ENCODE measurements around the gene KCNQ4. TPM values are rescaled to one million over a fixed set of nuclear protein-coding genes. Genes with fewer than 3 reads are reported as not detected.

The KCNQ4 gene
- total RNA-seq, 1 donor from 2014 or later, result not detected

DNA sequence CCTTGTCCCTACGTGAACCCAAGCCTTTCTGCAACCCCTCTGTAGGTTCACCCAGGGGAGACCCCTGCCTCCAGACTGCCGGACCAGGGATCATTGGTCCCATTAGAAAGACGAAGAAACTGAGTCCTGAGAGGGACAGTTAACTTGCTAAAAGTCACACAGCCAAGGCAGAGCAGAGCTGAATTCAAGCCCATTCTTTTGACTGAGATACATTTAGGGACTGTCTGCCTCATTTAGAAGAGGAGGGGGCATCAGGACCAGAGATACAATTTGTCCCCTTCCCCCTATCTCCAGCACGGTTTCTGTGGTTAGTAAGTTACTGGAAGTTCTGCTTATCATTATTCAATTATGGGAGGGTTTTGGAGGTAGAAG, 19.1 kb downstream of the KCNQ4 start:
- H3K4me1 ChIP-seq, result peaks cover 42% of the 10 kb centered on the region
- H3K4me3 Mint-ChIP-seq, result peak overlapping the region; percentile 48

DNA sequence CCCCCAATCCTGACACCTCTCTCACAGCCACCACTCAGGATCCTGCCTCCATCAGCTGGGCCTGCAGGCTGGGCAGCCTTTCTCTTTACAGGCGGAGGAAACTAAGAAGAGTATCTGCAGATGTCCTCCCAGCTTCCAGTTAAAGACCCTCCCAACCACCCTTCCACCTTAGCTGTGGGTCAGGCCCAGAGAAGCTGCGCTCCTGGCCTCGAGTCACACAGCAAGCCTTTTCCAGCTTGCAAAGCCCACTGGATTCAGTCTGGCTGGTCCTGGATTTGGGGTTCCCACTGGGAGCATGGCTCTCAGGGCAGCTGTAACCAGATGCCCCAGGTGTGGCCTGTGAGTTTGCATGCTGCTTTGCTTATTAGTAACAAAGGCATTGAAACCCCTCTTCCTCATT, 19.9 kb downstream of the KCNQ4 start:
- no peak overlapping the region for H3K4me3 ChIP-seq
- H3K9ac ChIP-seq, result no peak overlapping the region
- Mint-ChIP-seq H3K4me3 (no peak overlapping the region), H3K4me1 (peaks cover 69% of the 10 kb centered on the region), H3K27me3 (ENCODE audit: insufficient read depth, low read depth) (peaks cover 13% of the 10 kb centered on the region), H3K27ac (no peak overlapping the region), H3K36me3 (no peaks in the 10 kb centered on the region), H3K9me3 (no peaks in the 10 kb centered on the region)
- no peaks in the 10 kb centered on the region for H3K79me2 ChIP-seq (ENCODE audit: low read depth)
- H3K4me1 ChIP-seq, result peaks cover 43% of the 10 kb centered on the region
- peaks cover 11% of the 10 kb centered on the region for H3K27me3 ChIP-seq
- peak; percentile 39 for DNase-seq (ENCODE audit: low spot score)
- H3F3A ChIP-seq (ENCODE audit: low read depth), result peaks cover 23% of the 10 kb centered on the region
- H2AFZ ChIP-seq (replicated peaks), result no peak overlapping the region
- no peak overlapping the region for H3K27ac ChIP-seq
- no peaks in the 10 kb centered on the region for H3K36me3 ChIP-seq
- H4K20me1 ChIP-seq (ENCODE audit: low read depth), result peaks cover 8% of the 10 kb centered on the region
- TF ChIP-seq, protein P1, sequence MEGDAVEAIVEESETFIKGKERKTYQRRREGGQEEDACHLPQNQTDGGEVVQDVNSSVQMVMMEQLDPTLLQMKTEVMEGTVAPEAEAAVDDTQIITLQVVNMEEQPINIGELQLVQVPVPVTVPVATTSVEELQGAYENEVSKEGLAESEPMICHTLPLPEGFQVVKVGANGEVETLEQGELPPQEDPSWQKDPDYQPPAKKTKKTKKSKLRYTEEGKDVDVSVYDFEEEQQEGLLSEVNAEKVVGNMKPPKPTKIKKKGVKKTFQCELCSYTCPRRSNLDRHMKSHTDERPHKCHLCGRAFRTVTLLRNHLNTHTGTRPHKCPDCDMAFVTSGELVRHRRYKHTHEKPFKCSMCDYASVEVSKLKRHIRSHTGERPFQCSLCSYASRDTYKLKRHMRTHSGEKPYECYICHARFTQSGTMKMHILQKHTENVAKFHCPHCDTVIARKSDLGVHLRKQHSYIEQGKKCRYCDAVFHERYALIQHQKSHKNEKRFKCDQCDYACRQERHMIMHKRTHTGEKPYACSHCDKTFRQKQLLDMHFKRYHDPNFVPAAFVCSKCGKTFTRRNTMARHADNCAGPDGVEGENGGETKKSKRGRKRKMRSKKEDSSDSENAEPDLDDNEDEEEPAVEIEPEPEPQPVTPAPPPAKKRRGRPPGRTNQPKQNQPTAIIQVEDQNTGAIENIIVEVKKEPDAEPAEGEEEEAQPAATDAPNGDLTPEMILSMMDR (IDR thresholded peaks at IDR 0.05), result no peak
- TF ChIP-seq EZH2 (IDR thresholded peaks at IDR 0.05) (no peak), EZH2phosphoT487 (IDR thresholded peaks at IDR 0.05) (no peak)
- no peak overlapping the region for H3K4me2 ChIP-seq
- no peaks in the 10 kb centered on the region for H3K9me3 ChIP-seq (ENCODE audit: low read depth)

More for the DNA sequence above, 19.1 kb downstream of the KCNQ4 start:
- Mint-ChIP-seq H3K4me1 (peaks cover 67% of the 10 kb centered on the region), H3K36me3 (no peaks in the 10 kb centered on the region), H3K27me3 (ENCODE audit: insufficient read depth, low read depth) (peaks cover 11% of the 10 kb centered on the region), H3K27ac (no peak overlapping the region), H3K9me3 (no peaks in the 10 kb centered on the region)
- Histone ChIP-seq H3K79me2 (ENCODE audit: low read depth) (no peaks in the 10 kb centered on the region), H3K27me3 (peaks cover 11% of the 10 kb centered on the region), H3K4me3 (peak overlapping the region; percentile 24), H3K36me3 (no peaks in the 10 kb centered on the region), H3F3A (ENCODE audit: low read depth) (peaks cover 23% of the 10 kb centered on the region), H3K9me3 (ENCODE audit: low read depth) (no peaks in the 10 kb centered on the region), H3K27ac (no peak overlapping the region), H3K4me2 (peak overlapping the region; percentile 33), H3K9ac (no peak overlapping the region), H2AFZ (replicated peaks) (peak overlapping the region; percentile 32), H4K20me1 (ENCODE audit: low read depth) (peaks cover 8% of the 10 kb centered on the region)
- no peak for DNase-seq (ENCODE audit: low spot score)
- TF ChIP-seq EZH2phosphoT487 (IDR thresholded peaks at IDR 0.05) (no peak), EZH2 (IDR thresholded peaks at IDR 0.05) (no peak)
- TF ChIP-seq, protein P1 (IDR thresholded peaks at IDR 0.05), result no peak

DNA sequence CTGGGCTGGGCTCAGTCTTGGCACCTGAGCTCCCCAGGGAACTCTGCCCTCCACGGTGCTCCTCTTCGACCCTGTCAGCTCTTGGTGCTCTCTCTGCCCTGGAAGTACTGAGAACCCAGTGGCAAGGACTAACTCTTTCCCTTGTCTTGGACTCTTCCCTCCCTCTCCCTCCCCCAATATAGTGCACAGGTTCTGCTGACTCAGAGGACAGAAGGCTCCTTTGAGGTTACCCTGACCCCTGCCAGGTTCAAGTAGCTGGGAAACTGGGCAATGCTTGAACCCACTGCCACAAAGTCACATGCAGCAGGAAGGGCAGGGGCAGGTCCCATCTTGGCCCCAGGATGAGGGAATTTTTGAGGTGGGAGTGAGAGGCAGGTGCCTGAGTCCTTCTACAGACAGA, 20.3 kb downstream of the KCNQ4 start:
- no peaks in the 10 kb centered on the region for H3K36me3 Mint-ChIP-seq
- Histone ChIP-seq H3K4me3 (no peak overlapping the region), H4K20me1 (ENCODE audit: low read depth) (peaks cover 8% of the 10 kb centered on the region), H3F3A (ENCODE audit: low read depth) (peaks cover 23% of the 10 kb centered on the region), H3K36me3 (no peaks in the 10 kb centered on the region), H3K27me3 (peaks cover 11% of the 10 kb centered on the region), H3K9me3 (ENCODE audit: low read depth) (no peaks in the 10 kb centered on the region), H3K79me2 (ENCODE audit: low read depth) (no peaks in the 10 kb centered on the region), H3K4me2 (no peak overlapping the region), H2AFZ (replicated peaks) (no peak overlapping the region), H3K4me1 (peaks cover 43% of the 10 kb centered on the region), H3K9ac (no peak overlapping the region), H3K27ac (no peak overlapping the region)
- peak overlapping the region; percentile 63 for H3K27ac Mint-ChIP-seq
- no peak overlapping the region for H3K4me3 Mint-ChIP-seq
- no peaks in the 10 kb centered on the region for H3K9me3 Mint-ChIP-seq
- DNase-seq (ENCODE audit: low spot score), result no peak
- peaks cover 72% of the 10 kb centered on the region for H3K4me1 Mint-ChIP-seq
- peaks cover 16% of the 10 kb centered on the region for H3K27me3 Mint-ChIP-seq (ENCODE audit: insufficient read depth, low read depth)
- TF ChIP-seq, protein P1 (IDR thresholded peaks at IDR 0.05), result no peak
- TF ChIP-seq EZH2 (IDR thresholded peaks at IDR 0.05), result no peak
- no peak for TF ChIP-seq EZH2phosphoT487 (IDR thresholded peaks at IDR 0.05)

All from neural progenitor cell (in vitro differentiated cells).